ENCODE data around the gene TMSB4Y. TPM values are rescaled to one million over a fixed set of nuclear protein-coding genes. Genes with fewer than 3 reads are reported as not detected.

Gene TMSB4Y
- total and polyA plus RNA-seq, 10 of the 15 experiments (the other 5 are each of a cell fraction or from before 2014, with no cell fraction given): not detected

GRCh38 chrY:13729517-13729916 is 25.8 kb downstream of the TMSB4Y start:
- no peak for TF ChIP-seq ZZZ3 (IDR thresholded peaks at IDR 0.05; ENCODE audit: control insufficient read depth, insufficient read length, low read depth)
- TF ChIP-seq MAX (IDR thresholded peaks at IDR 0.05; ENCODE audit: low read depth, low read length): no peak
- no peak for TF ChIP-seq MXI1 (IDR thresholded peaks at IDR 0.05; ENCODE audit: low read depth, low read length)
- no peak overlapping the region for H3K9ac ChIP-seq (ENCODE audit: control insufficient read depth, insufficient read depth, low read length)
- CTCF ChIA-PET: no interaction called here
- no peak overlapping the region for H2AFZ ChIP-seq (ENCODE audit: control insufficient read depth, low read depth, low read length)
- ATAC-seq (no peak), DNase-seq (ENCODE audit: low read depth, low spot score) (no peak), FAIRE-seq (no peak)
- H3K4me2 ChIP-seq (ENCODE audit: control insufficient read depth, insufficient read depth): no peak overlapping the region
- RAD21 ChIA-PET (ENCODE audit: unreplicated experiment): no interaction called here
- no peaks in the 10 kb centered on the region for H3K4me1 ChIP-seq (ENCODE audit: control insufficient read depth, insufficient read depth, low read length)
- H3K27ac ChIP-seq (ENCODE audit: control insufficient read depth, insufficient read depth): no peak overlapping the region
- H3K79me2 ChIP-seq (ENCODE audit: control insufficient read depth, insufficient read depth, low read length): no peaks in the 10 kb centered on the region
- POLR2A ChIA-PET: no interaction called here
- H3K9me3 ChIP-seq (replicated peaks; ENCODE audit: control insufficient read depth, insufficient read depth, low read length): no peaks in the 10 kb centered on the region
- H3K36me3 ChIP-seq (ENCODE audit: control insufficient read depth in 2 of 2, insufficient read depth in 2 of 2, low read length in 1 of 2): no peaks in the 10 kb centered on the region
- in situ Hi-C loops (cut with MboI) (no loop called here), intact Hi-C loops (cut with micrococcal nuclease; ENCODE audit: unreplicated experiment) (no loop called here)
- SMC1A ChIA-PET (ENCODE audit: uncharacterized antibody, unreplicated experiment): no interaction called here
- BruUV-seq (replicated peaks): no TSS peak
- no peaks in the 10 kb centered on the region for H3K27me3 ChIP-seq (replicated peaks in 1 of 2; ENCODE audit: control insufficient read depth in 2 of 2, insufficient read depth in 2 of 2, low read length in 1 of 2)
- H4K20me1 ChIP-seq (ENCODE audit: control insufficient read depth, insufficient read depth): no peaks in the 10 kb centered on the region
- WGBS (ENCODE audit: insufficient coverage, insufficient replicate concordance, low lambda C conversion rate, missing lambda C conversion rate): no CpG with 5 or more reads among the region's 6 CpGs
- no peak overlapping the region for H3K4me3 ChIP-seq

- intact Hi-C loops (cut with micrococcal nuclease; ENCODE audit: unreplicated experiment): no loop called here
- Histone ChIP-seq H3K9ac (ENCODE audit: control insufficient read depth, insufficient read depth, low read length) (no peak overlapping the region), H3K4me3 (no peak overlapping the region), H3K27me3 (replicated peaks in 1 of 2; ENCODE audit: control insufficient read depth in 2 of 2, insufficient read depth in 2 of 2, low read length in 1 of 2) (no peaks in the 10 kb centered on the region), H3K79me2 (ENCODE audit: control insufficient read depth, insufficient read depth, low read length) (no peaks in the 10 kb centered on the region), H3K36me3 (ENCODE audit: control insufficient read depth in 2 of 2, insufficient read depth in 2 of 2, low read length in 1 of 2) (no peaks in the 10 kb centered on the region), H3K27ac (ENCODE audit: control insufficient read depth, insufficient read depth) (no peak overlapping the region), H3K4me2 (ENCODE audit: control insufficient read depth, insufficient read depth) (no peak overlapping the region), H4K20me1 (ENCODE audit: control insufficient read depth, insufficient read depth) (no peaks in the 10 kb centered on the region), H2AFZ (ENCODE audit: control insufficient read depth, low read depth, low read length) (no peak overlapping the region), H3K4me1 (ENCODE audit: control insufficient read depth, insufficient read depth, low read length) (no peaks in the 10 kb centered on the region), H3K9me3 (replicated peaks; ENCODE audit: control insufficient read depth, insufficient read depth, low read length) (no peaks in the 10 kb centered on the region)
- RAD21 ChIA-PET (ENCODE audit: unreplicated experiment): no interaction called here
- no CpG with 5 or more reads among the region's 10 CpGs for WGBS (ENCODE audit: insufficient coverage, insufficient replicate concordance, low lambda C conversion rate, missing lambda C conversion rate)
- TF ChIP-seq SREBF1 (IDR thresholded peaks at IDR 0.05; ENCODE audit: low read length): no peak
- no peak for TF ChIP-seq CBX3 (IDR thresholded peaks at IDR 0.05; ENCODE audit: borderline replicate concordance, low read depth)
- no peak for TF ChIP-seq POLR2A (IDR thresholded peaks at IDR 0.05; ENCODE audit: low read depth, low read length)
- no peak for TF ChIP-seq POLR2AphosphoS2 (IDR thresholded peaks at IDR 0.05; ENCODE audit: low read depth, low read length)
- FAIRE-seq: no peak
- ATAC-seq: no peak
- POLR2A ChIA-PET: no interaction called here
- SMC1A ChIA-PET (ENCODE audit: uncharacterized antibody, unreplicated experiment): no interaction called here
- no peak for DNase-seq (ENCODE audit: low read depth, low spot score)
- in situ Hi-C loops (cut with MboI): no loop called here
- no TSS peak for BruUV-seq (replicated peaks)
- CTCF ChIA-PET: no interaction called here
Observed at GRCh38 chrY:13738618-13739017, 34.9 kb downstream of the TMSB4Y start.

Data from GM12878 (cell line).